ENCODE data around the gene LCN6. TPM values are rescaled to one million over a fixed set of nuclear protein-coding genes. Genes with fewer than 3 reads are reported as not detected.

Gene LCN6
- total RNA-seq, 1 donor from 2014 or later = not detected

DNA sequence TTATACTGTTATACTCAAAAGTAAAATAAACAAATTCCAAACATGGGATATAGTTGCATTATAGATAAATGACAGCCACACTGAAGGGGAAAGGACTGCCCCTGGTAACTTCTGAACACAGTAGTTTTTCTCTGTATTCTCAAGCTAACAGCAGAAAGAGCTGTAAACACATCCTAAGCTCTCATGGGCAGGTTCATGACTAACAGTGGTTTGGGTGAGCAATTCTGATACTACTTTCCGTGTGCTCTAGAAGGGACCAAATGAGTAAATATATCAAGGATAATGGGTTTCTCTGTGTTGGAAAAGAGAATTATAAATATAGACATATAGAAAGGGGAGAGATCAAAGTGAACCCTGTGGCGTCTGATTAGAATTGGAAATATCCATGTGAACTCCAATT is 2.2 kb upstream of the LCN6 start:
- no peak overlapping the region for H2AFZ ChIP-seq (ENCODE audit: low read depth, low read length)
- Mint-ChIP-seq H3K4me3 (ENCODE audit: unreplicated experiment) (no peak overlapping the region), H3K4me1 (ENCODE audit: low read depth, unreplicated experiment) (no peaks in the 10 kb centered on the region), H3K27me3 (ENCODE audit: low read depth, unreplicated experiment) (peaks cover 16% of the 10 kb centered on the region), H3K9me3 (ENCODE audit: unreplicated experiment) (peaks cover 14% of the 10 kb centered on the region), H3K36me3 (ENCODE audit: low read depth, unreplicated experiment) (peaks cover 5% of the 10 kb centered on the region), H3K27ac (ENCODE audit: unreplicated experiment) (no peak overlapping the region)
- H3K4me2 ChIP-seq (ENCODE audit: low read length) = no peak overlapping the region
- H3K4me3 ChIP-seq (ENCODE audit: insufficient read depth, low read depth, low read length) = no peak overlapping the region
- peaks cover 3% of the 10 kb centered on the region for H3K9me3 ChIP-seq (ENCODE audit: insufficient read depth, low read depth, low read length)
- H3K79me2 ChIP-seq (ENCODE audit: insufficient read depth, low read length) = no peaks in the 10 kb centered on the region
- no peak overlapping the region for H3K27ac ChIP-seq (ENCODE audit: low read depth, low read length)
- no peak overlapping the region for H3K9ac ChIP-seq (ENCODE audit: low read length)
- no peak for FAIRE-seq
- TF ChIP-seq EZH2 (IDR thresholded peaks at IDR 0.05; ENCODE audit: insufficient read depth, low read length) (no peak), CTCF (IDR thresholded peaks at IDR 0.05; ENCODE audit: insufficient read depth, low read depth, low read length) (no peak)
- H3K27me3 ChIP-seq (ENCODE audit: insufficient read depth, low read length) = peaks cover 3% of the 10 kb centered on the region
- H3K36me3 ChIP-seq (ENCODE audit: insufficient read depth, low read length) = no peaks in the 10 kb centered on the region
- H3K4me1 ChIP-seq (ENCODE audit: insufficient read depth, low read length) = no peaks in the 10 kb centered on the region
- no peak for DNase-seq (ENCODE audit: low read depth)
- no peaks in the 10 kb centered on the region for H4K20me1 ChIP-seq (ENCODE audit: insufficient read depth, low read length)

DNA sequence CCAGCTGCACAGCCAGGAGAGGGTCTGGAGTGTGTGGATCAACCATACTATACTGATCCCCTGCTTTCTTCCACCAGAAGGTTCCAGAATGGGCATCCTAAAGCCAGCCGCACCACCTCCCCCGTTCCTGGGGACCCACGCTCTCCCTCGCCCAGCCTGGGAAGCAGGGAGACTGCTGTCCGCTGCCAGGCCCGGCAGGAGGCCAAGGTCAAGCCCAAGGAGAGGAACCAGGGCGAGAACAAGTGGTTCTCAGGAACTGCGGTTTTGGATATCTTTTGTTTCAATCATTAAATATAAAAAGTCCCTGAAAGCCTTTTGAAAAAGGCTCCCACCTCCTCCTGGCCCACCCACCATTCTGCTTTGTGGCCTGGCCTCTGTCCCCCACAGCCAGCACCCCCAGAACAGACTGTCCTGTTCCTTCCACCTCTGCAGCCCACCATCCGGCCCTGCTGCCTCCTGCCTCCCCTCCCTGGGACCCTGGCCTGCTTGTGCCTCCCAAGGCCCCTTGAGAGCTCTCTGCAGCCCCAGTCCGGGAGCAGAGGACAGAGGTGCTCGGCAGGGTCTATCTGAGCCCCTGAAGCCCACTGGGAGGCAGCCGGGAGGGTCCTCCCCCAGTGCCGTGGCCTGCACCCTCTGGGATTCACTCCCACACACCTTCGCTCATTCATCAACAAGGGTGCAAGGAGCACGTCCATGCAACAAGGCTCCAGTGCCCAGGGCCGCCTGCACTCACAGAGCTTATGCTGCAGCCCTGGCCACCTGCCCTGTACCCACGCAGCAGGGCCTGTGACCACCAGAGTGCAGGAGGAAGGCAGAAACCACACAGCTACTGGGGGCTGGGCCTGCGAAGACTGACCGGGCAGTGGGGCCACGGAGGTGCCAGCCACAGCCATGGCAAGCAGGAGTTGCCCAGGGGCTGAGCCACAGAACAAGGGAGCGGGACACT is 614 bp upstream of the LCN6 start:
- Histone ChIP-seq H3K9ac (ENCODE audit: low read length) (no peak overlapping the region), H3K4me3 (ENCODE audit: insufficient read depth, low read depth, low read length) (no peak overlapping the region), H3K9me3 (ENCODE audit: insufficient read depth, low read depth, low read length) (no peaks in the 10 kb centered on the region), H3K4me1 (ENCODE audit: insufficient read depth, low read length) (no peaks in the 10 kb centered on the region), H4K20me1 (ENCODE audit: insufficient read depth, low read length) (no peaks in the 10 kb centered on the region), H3K27me3 (ENCODE audit: insufficient read depth, low read length) (peaks cover 3% of the 10 kb centered on the region), H3K27ac (ENCODE audit: low read depth, low read length) (no peak overlapping the region), H3K79me2 (ENCODE audit: insufficient read depth, low read length) (no peaks in the 10 kb centered on the region), H3K4me2 (ENCODE audit: low read length) (no peak overlapping the region), H2AFZ (ENCODE audit: low read depth, low read length) (no peak overlapping the region), H3K36me3 (ENCODE audit: insufficient read depth, low read length) (no peaks in the 10 kb centered on the region)
- Mint-ChIP-seq H3K36me3 (ENCODE audit: low read depth, unreplicated experiment) (peaks cover 2% of the 10 kb centered on the region), H3K4me3 (ENCODE audit: unreplicated experiment) (peak overlapping the region; percentile 35), H3K9me3 (ENCODE audit: unreplicated experiment) (peaks cover 11% of the 10 kb centered on the region), H3K4me1 (ENCODE audit: low read depth, unreplicated experiment) (no peaks in the 10 kb centered on the region), H3K27ac (ENCODE audit: unreplicated experiment) (no peak overlapping the region), H3K27me3 (ENCODE audit: low read depth, unreplicated experiment) (peaks cover 14% of the 10 kb centered on the region)
- TF ChIP-seq CTCF (IDR thresholded peaks at IDR 0.05; ENCODE audit: insufficient read depth, low read depth, low read length) (no peak), EZH2 (IDR thresholded peaks at IDR 0.05; ENCODE audit: insufficient read depth, low read length) (no peak)
- no peak for FAIRE-seq
- DNase-seq (ENCODE audit: low read depth) = no peak

Measured in astrocyte (in vitro differentiated cells and primary cell).